GM18520 (cell line): ENCODE measurements around the gene FLOT2.
"Not testable (repeated sequence)": the region's sequence is repeated elsewhere in the genome, so short reads cannot be mapped to it uniquely, and the experiment has no call there.

Experiments
- ATAC-seq: cut with Tn5 transposase; IDR thresholded peaks from one replicate; pipeline ENCODE4 v1.9.1; 2021; ENCODE audit not compliant: unreplicated experiment

Gene FLOT2

GRCh38 chr17:28916302-28916934 lies 18.9 kb upstream of the FLOT2 start:
- ATAC-seq, result no peak

GRCh38 chr17:28912938-28913333 lies 15.4 kb upstream of the FLOT2 start:
- ATAC-seq, result no peak

- no peak for ATAC-seq
Measured at GRCh38 chr17:28912281-28912937, 14.9 kb upstream of the FLOT2 start.

GRCh38 chr17:28911411-28912045 lies 14.0 kb upstream of the FLOT2 start:
- ATAC-seq, result no peak

- no peak for ATAC-seq
Measured at GRCh38 chr17:28910534-28910933, 13.0 kb upstream of the FLOT2 start.

- no peak for ATAC-seq
Measured at GRCh38 chr17:28908640-28909167, 11.2 kb upstream of the FLOT2 start.

- ATAC-seq, result no peak
Measured at GRCh38 chr17:28907709-28908475, 10.4 kb upstream of the FLOT2 start.

GRCh38 chr17:28906706-28907438 lies 9.3 kb upstream of the FLOT2 start:
- no peak for ATAC-seq

- ATAC-seq, result no peak
Measured at GRCh38 chr17:28906276-28906675, 8.7 kb upstream of the FLOT2 start.

- no peak for ATAC-seq
Measured at GRCh38 chr17:28904800-28905199, 7.3 kb upstream of the FLOT2 start.

- ATAC-seq, result not testable (repeated sequence)
Measured at GRCh38 chr17:28903546-28903841, 6.0 kb upstream of the FLOT2 start.

GRCh38 chr17:28902819-28903545 lies 5.4 kb upstream of the FLOT2 start, which contains the start of gene DHRS13:
DHRS13 (minus strand) TSS chr17:28903079; CDS start chr17:28902944, 135 bp downstream.
- peak; percentile 88 for ATAC-seq

GRCh38 chr17:28901866-28902818 lies 4.6 kb upstream of the FLOT2 start:
- no peak for ATAC-seq

- ATAC-seq, result no peak
Measured at GRCh38 chr17:28900986-28901726, 3.6 kb upstream of the FLOT2 start.

GRCh38 chr17:28899212-28899815 lies 1.8 kb upstream of the FLOT2 start:
- ATAC-seq, result no peak

GRCh38 chr17:28898527-28898955 lies 1.0 kb upstream of the FLOT2 start:
- no peak for ATAC-seq

GRCh38 chr17:28897769-28898526 lies 415 bp upstream of the FLOT2 start:
- no peak for ATAC-seq
